GM19395 (cell line): ENCODE data around the gene ZSCAN26.
"Not testable (repeated sequence)": the region's sequence is repeated elsewhere in the genome, so short reads cannot be mapped to it uniquely, and the experiment has no call there.

ENCODE experiments used
- ATAC-seq: cut with Tn5 transposase; IDR thresholded peaks from one replicate; pipeline ENCODE4 v1.9.1; 2021; ENCODE audit warnings: mild to moderate bottlenecking, moderate library complexity; ENCODE audit not compliant: unreplicated experiment

The ZSCAN26 gene

DNA sequence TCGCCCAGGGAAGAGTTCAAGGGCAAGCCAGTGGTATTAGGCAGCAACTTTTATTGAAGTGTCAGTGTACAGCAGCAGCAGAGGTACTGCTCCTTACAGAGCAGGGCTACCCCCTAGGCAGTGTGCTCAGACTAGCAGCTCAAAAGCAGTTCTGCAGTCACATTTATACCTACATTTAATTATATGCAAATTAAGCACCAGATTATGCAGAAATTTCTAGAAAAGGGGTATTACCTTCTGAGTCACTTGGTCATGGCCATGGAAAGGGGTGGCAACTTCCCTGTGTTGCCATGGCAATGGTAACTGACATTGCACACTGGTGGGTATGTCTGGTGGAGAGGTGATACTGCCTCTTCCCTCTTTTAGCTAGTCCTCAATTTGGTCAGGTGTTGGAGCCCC lies 12.8 kb upstream of the ZSCAN26 start:
- ATAC-seq = no peak

DNA sequence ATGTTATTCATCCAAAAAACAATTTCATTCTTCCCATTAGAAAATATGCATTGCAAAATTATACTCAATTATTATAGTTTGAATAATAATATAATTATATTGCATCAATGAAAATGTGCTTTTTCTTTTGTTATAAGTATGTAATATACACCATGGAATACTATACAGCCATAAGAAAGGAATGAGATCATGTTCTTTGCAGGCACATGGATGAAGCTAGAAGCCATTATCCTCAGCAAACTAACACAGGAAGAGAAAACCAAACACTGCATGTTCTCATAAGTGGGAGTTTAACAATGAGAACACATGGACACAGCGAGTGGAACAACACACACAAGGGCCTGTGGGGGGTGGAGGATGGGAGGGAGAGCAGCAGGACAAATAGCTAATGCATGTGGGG lies 9.9 kb upstream of the ZSCAN26 start:
- ATAC-seq = no peak

DNA sequence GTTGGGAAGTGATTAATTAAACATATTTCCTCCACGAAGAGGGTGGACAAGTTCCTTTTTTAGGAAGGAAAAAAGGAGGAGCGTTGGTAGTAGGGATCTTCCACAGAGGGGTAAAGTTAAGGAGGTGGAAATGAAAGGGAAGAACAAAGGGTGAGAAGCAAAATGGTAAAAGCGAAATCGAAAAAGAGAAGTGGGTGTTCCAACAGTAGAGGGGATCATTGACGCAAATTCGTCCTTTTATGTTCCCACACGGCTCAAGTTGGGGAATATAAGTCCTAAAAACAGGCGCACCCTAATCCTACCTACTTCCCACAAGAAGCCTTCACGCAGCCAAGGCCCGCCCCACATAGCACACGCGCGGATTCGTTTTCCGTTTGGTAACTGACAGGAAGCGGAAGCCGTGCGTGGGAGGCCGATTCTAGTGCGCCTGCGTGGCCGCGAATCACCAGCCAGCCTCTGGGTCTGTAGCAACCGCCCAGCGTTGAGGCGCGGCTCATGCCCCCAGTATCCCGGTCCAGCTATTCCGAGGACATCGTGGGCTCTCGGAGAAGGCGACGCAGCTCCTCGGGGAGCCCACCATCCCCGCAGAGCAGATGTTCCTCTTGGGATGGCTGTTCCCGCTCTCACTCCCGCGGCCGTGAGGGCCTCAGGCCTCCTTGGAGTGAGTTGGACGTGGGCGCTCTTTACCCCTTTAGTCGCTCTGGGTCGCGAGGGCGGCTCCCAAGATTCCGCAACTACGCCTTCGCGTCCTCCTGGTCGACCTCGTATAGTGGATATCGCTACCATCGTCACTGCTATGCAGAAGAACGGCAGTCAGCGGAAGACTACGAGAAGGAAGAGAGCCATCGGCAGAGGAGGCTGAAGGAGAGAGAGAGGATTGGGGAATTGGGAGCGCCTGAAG lies 7.8 kb upstream of the ZSCAN26 start, which contains the start of gene NKAPL:
Gene NKAPL (plus strand): TSS at position 421 of the 901 bp plus-strand sequence. CDS start 75 bp downstream, at position 496.
- no peak for ATAC-seq

DNA sequence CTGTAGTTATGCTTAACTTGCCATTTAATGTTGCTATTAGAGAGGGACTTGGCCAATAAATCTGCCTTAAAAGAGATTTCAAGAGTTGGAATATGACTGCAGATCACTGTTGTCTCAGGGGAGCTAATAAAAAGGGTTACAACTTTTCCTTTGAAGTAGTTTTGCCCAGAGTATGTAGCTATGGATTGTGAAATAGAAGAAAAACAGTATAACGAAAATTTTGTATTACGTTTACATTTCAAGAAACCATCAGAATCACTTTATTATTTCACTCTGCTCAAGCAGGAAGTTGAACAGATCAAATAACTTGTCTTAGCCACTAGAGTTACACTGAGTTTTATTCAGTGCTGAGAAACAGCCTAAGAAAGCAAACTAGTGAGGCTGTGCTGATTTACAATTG lies 3.0 kb upstream of the ZSCAN26 start:
- ATAC-seq = no peak

DNA sequence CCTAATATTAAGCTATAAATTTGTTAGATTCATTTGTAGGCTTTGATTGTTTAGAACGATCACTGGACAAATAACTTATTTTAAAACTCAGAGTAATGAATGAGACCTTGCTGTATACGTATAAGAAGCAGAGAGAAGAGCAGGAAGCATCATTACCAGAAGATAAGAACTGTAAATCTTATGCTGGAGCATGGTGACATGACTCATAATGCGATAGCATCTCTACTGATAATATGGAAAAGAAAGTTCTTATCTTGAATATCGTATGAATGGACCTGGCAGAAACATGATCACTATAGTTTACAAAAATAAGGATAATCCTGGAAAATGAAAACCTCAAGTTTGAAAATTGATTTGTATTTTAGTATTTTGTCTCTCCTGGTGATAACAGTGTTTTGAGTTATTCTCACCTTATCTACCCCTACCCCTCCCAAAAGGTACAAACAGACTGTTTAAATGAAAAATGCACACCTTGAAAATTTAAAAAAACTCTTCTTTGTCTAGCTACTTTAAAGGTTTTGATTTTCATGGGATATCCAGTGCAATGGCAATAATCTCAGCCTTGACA lies 2.0 kb upstream of the ZSCAN26 start:
- ATAC-seq = no peak

DNA sequence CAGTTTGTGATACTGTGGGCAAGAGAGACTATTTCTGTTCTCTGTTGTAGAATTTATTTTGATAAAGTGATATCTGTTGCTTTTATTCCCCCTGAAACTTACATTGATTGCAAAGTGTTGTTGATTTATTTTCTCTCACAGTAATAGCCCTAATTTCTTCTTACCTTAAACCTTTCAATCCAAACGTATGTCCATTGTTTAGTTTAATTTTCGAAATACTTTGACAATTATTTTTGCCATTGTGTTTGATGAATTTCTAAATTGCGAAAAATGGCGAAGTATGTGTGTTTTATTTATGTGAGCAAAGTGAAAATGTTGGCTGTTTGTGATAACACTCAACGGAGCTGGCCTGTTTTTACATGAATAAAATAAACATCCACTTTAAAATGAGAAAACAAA lies 381 bp upstream of the ZSCAN26 start:
- no peak for ATAC-seq

DNA sequence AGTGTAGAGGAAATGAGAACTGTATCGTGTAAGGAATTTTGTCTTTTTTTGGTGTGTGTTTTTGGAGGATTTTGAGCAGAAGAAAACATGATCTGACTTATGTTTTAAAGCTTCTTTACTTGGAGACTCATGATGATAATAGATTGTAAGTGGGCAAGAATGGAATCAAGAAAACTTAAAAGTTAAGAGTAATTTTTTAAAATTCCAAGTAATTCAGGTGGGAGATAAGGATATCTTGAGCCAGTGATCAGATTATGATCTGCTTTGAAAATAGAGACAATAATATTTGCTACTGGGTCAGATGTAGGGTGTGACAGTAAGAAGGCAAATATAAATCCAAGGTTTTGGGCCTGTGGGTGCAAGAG lies 734 bp downstream of the ZSCAN26 start:
- no peak for ATAC-seq

DNA sequence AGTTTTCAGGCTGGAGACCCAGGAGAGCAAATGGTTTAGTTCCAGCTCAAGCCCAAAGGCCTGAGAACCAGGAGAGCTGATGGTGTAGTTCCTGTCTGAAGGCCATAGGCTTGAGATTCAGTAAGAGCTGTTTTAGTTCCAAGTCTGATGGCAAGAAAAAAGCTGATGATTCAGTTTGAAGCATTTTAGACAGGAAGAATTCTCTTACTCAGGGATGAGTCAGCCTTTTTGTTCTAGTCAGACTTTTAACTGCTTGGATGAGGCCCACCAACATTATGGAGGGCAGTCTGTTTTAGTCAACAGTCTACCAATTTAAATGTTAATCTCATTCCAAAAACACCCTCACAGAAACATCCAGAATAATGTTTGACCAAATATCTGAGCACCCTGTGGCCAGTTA lies 2.5 kb downstream of the ZSCAN26 start:
- ATAC-seq = no peak

DNA sequence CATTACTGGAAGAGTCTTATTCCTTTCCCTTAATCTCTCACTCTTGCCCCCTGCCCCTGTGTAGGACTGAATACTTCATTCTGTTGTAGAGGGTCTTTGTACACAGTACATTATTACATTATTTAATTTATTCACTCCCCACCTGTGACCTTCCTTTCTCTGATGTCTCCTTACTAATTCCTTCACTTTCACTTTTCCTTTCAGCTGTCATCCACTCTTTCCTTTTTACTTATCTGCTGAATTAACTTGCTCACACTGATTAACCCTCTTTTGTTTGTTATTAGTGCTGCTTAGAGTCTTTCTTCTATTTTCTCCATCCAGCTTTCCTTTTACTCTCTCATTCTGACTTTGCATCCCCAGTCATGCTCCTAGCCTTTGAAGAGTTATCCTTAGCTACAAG lies 7.9 kb downstream of the ZSCAN26 start:
- no peak for ATAC-seq

DNA sequence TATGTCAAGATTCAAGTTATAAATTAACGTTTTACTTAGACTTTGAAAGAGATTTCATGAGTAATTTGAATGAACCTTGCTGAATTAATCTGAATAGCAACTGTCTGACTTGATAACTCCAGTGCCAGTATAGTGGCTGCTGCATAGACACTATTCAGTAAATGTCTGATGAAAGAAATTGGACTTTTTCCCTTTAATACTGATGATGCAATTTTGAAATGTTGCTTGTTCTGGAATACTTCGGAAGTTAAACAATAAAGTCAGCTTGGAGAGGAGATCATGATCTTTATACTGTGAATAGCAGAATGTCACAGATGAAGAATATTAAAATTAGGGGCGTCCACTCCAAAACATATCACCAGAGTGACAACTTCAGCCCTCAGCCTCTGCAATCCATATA lies 10.8 kb downstream of the ZSCAN26 start:
- ATAC-seq = no peak

DNA sequence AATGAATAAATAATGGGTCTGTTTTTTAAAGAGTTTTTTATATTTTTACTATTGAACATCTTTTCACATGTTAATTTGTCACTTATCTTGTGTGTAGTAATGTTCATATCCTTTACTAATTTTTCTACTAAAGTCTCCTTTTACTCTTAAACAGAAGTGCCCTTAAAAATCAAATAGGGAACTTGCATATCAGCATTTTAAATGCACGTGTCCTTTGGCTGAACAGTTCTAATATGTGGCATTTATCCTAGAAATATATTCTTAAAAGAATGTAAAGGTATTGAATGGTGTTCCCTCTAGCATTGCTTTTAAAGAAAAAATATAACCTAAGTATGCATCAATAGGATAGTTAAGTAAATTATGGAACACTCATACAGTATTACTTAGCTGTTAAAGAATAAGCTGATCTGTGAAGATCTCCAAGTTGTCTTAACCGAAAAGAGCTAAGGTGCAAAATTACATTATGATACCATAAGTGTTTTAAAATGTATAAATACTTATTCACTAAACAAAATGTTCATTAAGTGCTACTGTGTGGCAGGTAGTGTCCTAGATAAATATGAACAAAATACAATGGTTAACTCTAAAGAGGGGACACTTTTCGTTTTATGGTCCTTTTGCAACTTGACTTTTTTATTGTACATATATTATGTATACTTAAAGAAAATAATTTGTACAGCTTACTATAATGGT lies 13.8 kb downstream of the ZSCAN26 start:
- no peak for ATAC-seq

DNA sequence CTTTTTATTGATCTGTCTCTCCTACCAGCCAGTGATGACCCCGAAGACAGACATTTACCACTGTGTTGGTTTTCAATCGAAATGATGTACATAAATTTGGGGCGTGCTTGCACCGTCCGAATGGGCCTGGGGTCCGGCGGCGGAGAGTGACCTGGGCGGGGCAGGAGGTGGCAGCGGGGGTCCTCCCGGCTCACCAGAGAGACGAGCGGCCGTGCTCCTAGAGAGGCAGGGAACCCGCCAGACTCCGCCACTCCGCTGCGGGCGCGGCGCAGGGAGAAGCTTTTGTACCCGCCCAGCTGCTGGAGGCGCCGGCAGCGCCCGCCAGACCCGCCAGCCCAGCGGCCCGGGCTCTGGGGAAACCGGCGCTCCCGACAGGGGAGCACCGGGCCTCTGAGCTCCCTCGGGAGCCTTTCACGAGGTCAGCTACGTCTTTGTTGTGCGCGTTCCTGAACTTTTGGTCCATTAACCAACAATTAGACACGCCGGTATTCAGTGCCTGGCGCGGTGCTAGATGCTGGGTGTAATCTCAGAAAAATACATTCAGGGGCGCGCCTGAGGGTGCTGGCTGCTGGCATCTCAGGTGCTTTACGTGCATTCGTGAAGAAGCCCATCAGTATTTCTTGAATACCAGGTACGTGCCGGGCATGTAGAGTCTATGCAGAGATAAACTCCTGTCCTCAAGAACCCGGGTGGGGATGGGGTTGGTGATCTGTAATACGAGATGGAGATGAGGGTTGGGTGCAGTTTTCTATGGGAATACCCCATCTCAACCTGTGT lies 14.5 kb downstream of the ZSCAN26 start, which contains the start of gene PGBD1:
Gene PGBD1 (plus strand): TSS at position 285 of the 777 bp plus-strand sequence. CDS start 2,242 bp downstream, outside the sequence.
- peak; percentile 85 for ATAC-seq

DNA sequence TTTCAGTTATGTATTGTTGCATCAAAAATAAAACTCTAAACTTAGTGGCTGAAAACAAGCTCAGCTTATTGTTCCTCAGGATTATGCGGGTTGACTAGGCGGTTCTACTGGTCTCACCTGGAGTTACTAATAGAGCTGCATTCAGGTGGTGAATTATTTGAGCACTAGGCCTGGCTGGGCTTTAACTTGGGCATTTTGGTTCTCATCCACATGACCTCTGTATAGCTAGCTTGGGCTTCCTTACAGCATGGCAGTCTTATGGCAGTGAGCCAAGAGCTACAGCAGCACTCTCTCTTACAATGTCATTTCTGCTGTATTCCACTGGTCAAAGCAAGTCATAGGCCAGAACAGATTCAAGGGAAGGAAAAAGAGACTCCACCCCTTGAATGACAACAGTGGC lies 16.0 kb downstream of the ZSCAN26 start:
- no peak for ATAC-seq

DNA sequence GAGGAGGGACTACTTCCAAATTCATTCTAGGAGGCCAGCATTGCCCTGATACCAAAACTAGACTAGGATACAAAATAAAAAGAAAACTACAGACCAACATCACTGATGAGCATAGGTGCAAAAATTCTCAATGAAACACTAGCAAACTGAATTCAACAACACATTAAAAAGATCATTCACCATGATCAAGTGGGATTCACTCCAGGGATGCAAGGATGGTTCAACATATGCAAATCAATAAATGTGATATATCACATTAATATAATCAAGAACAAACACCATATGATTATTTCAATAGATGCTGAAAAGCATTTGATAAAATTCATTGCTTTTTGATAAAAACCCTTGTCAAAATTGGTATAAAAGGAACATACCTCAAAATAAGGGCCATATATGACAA lies 24.6 kb downstream of the ZSCAN26 start:
- no peak for ATAC-seq

DNA sequence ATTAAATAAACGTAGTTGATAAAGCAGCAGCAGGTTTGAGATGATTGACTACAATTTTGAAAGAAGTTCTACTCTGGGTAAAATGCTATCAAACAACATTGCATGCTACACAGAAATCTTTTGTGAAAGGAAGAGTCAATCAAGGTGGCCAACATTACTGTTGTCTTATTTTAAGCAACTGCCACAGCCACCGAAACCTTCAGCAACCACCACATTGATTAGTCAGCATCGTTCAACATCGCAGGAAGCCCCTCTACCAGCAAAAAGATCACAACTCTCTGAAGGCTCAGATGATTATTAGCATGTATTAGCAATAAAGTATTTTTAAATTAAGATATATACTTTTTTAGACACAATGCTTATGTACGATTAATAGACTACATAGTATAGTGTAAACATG lies 28.4 kb downstream of the ZSCAN26 start:
- no peak for ATAC-seq

DNA sequence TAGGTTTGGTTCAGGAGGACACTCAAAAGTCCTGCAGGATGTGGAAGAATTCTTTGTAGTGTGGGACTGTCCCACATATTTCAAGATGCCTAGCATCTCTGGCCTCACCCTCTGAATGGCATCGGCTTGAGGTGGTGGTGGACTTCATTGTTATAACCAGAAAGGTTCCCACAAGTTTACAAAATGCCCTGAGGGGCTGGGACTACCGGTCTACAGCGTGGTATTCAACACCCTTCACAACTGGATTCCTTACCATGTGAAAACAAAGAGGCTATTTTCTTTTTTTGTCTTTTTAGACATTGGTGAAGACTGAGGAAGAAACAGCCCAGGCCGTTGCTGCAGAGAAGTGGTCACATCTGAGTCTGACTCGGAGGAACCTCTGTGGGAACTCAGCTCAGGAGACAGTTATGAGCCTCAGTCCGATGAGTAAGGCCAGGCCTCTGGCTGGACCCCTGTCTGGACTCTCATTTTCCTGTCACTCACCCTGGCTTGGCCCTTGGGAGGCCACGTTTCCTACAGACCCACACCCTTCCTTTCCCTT lies 29.6 kb downstream of the ZSCAN26 start:
- ATAC-seq = no peak

DNA sequence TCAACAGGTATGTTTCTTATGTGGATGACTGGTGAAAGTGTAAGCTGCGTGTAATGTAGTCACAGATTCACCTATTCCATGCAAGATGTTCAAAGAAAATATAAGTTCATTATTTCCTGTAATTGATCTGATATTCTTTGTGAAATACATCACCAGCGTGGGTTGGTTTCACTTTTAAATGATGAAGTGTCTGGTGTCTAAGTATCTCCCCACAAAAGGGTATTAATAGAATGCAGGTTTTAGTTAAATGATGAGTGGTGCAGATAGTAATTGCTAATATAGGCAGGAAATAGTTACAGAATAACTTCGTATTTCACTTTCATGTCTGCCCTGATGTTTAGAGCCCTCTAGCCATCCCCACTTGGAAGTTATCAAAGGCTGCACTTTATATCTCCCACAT lies 36.6 kb downstream of the ZSCAN26 start:
- peak; percentile 89 for ATAC-seq

DNA sequence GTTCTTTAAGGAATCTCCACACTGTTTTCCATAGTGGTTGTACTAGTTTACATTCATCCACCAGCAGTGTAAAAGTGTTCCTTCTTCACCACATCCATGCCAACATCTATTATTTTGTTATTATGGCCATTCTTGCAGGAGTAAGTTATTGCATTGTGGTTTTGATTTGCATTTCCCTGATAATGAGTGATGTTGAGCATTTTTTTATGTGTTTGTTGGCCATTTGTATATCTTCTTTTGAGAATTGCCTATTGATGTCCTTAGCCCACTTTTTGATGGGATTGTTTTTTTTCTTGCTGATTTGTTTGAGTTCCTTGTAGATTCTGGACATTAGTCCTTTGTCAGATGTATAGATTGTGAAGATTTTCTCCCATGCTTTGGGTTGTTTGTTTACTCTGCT lies 39.4 kb downstream of the ZSCAN26 start:
- ATAC-seq = not testable (repeated sequence)

DNA sequence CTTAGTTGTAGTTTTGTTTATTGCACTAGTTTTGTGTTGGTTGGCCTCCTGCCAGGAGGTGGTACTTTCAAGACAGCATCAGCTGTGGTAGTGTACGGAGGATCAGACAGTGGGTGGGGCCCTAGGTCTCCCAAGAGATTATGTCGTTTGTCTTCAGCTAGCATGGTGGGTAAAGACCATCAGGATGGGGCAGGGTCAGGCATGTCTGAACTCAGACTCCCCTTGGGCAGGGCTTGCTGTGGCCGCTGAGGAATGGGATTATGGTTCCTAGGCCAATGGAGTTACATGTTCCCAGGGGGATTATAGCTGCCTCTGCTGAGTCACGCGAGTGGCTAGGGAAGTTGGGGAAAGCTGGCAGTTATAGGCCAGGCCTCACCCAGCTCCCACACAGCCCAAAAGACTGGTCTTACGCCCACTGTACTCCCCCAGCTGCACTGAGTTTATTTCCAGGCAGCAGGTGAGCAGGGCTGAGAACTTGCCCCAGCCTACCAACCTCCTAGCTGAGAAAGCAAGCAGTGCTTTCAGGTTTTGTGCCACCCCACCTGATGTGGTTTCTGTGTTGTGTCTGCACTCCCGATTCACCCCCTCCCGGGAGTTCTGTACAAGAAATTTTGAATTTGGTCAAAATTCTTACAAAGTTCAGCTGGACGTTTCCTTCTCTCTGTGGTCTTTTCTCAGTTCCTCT lies 44.3 kb downstream of the ZSCAN26 start:
- ATAC-seq = no peak

DNA sequence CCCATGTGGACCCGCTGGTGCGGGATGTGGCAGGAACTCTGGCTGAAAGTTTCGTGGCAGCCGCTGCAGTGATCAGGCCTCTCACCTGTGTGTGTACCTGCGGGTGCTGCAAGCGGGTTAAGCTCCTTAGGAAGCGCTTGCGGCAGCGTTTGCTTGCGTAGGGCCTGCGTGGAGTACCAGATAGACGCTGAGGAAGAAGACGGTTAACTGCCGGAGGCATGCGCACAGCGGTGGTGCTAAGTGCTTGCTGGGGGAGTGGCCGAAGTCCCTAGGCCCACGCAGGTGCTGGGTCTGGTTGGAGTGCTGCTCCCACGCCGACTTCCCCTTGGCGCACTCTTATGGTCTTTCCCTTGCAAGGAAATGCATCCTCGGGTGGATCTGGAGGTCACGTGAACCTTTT lies 46.0 kb downstream of the ZSCAN26 start:
- ATAC-seq = no peak
